Coronary artery (tissue), 2 donors: ENCODE results near the gene TMEM175.

Experiments
- DNase-seq: peaks from one replicate; pipeline ENCODE4 v3.0.0-alpha.2; 2017; ENCODE audit warnings: low spot score
- H3K27ac ChIP-seq, 2 donors: fragments of 200-600 bp; sonication (generic); one replicate each; pipeline ENCODE4 v1.5.1; 2016 to 2019
- H3K4me3 ChIP-seq: fragments of 200-600 bp; sonication (generic); 2 replicates; pipeline ENCODE4 v1.5.1; 2016; ENCODE audit warnings: mild to moderate bottlenecking, moderate library complexity
- CTCF ChIP-seq: fragments of 200-600 bp; sonication (generic); IDR thresholded peaks from one replicate; pipeline ENCODE4 v1.5.1; 2019; ENCODE audit warnings: antibody characterized with exemption

TMEM175 gene

GRCh38 chr4:905485-906338, 26.5 kb upstream of the TMEM175 start:
- DNase-seq: no peak
- H3K4me3 ChIP-seq: no peak overlapping the region
- H3K27ac ChIP-seq: no peak overlapping the region
- no peak for TF ChIP-seq CTCF

- H3K27ac ChIP-seq: no peak overlapping the region
- no peak overlapping the region for H3K4me3 ChIP-seq
- DNase-seq: no peak
- TF ChIP-seq CTCF: no peak
Observed at GRCh38 chr4:906339-907102, 25.7 kb upstream of the TMEM175 start.

GRCh38 chr4:907103-907400, 25.2 kb upstream of the TMEM175 start:
- DNase-seq: no peak
- Histone ChIP-seq H3K4me3 (no peak overlapping the region), H3K27ac (no peak overlapping the region)
- no peak for TF ChIP-seq CTCF

GRCh38 chr4:907691-908425, 24.4 kb upstream of the TMEM175 start:
- Histone ChIP-seq H3K27ac (no peak overlapping the region), H3K4me3 (no peak overlapping the region)
- DNase-seq: no peak
- TF ChIP-seq CTCF: no peak

- H3K4me3 ChIP-seq: no peak overlapping the region
- TF ChIP-seq CTCF: no peak
- no peak for DNase-seq
- no peak overlapping the region for H3K27ac ChIP-seq
Observed at GRCh38 chr4:909131-909571, 23.1 kb upstream of the TMEM175 start.

GRCh38 chr4:909821-910220, 22.4 kb upstream of the TMEM175 start:
- Histone ChIP-seq H3K27ac (no peak overlapping the region), H3K4me3 (no peak overlapping the region)
- DNase-seq: no peak
- TF ChIP-seq CTCF: no peak
